GM21619 (cell line): ENCODE data around the gene GABBR1.
A peak's percentile ranks its signal among the peaks of the same experiment; 100 is the strongest.
"Not testable (repeated sequence)": the region's sequence is repeated elsewhere in the genome, so short reads cannot be mapped to it uniquely, and the experiment has no call there.

Source experiments
- ATAC-seq: cut with Tn5 transposase; IDR thresholded peaks from one replicate; pipeline ENCODE4 v1.9.1; 2021; ENCODE audit not compliant: unreplicated experiment

GABBR1 gene

GRCh38 chr6:29632789-29633533 is at the start of gene GABBR1:
Gene GABBR1 (minus strand): TSS chr6:29633183. CDS start chr6:29632385, 798 bp downstream.
- peak; percentile 76 for ATAC-seq

GRCh38 chr6:29681811-29682210 is 48.8 kb upstream of the GABBR1 start:
- ATAC-seq: no peak

- no peak for ATAC-seq
These were observed 47.9 kb upstream of the GABBR1 start, which contains the start of gene ZFP57 for GRCh38 chr6:29680904-29681303. Gene ZFP57 (minus strand): TSS chr6:29681152. CDS start chr6:29677003, 4,149 bp downstream.

- no peak for ATAC-seq
These were observed 47.4 kb upstream of the GABBR1 start for GRCh38 chr6:29680416-29680815.

- ATAC-seq: no peak
These were observed 47.0 kb upstream of the GABBR1 start for GRCh38 chr6:29679962-29680361.

GRCh38 chr6:29678114-29678513 is 45.1 kb upstream of the GABBR1 start:
- no peak for ATAC-seq

- ATAC-seq: no peak
These were observed 44.1 kb upstream of the GABBR1 start for GRCh38 chr6:29676981-29677601.

GRCh38 chr6:29675561-29675960 is 42.6 kb upstream of the GABBR1 start:
- ATAC-seq: no peak

GRCh38 chr6:29674008-29674407 is 41.0 kb upstream of the GABBR1 start:
- ATAC-seq: no peak

GRCh38 chr6:29673161-29673560 is 40.2 kb upstream of the GABBR1 start:
- no peak for ATAC-seq

- not testable (repeated sequence) for ATAC-seq
These were observed 39.1 kb upstream of the GABBR1 start for GRCh38 chr6:29672116-29672515.

GRCh38 chr6:29671026-29671425 is 38.0 kb upstream of the GABBR1 start:
- no peak for ATAC-seq

- ATAC-seq: no peak
These were observed 34.2 kb upstream of the GABBR1 start for GRCh38 chr6:29667158-29667557.

- ATAC-seq: no peak
These were observed 33.8 kb upstream of the GABBR1 start for GRCh38 chr6:29666826-29667130.

- ATAC-seq: no peak
These were observed 33.2 kb upstream of the GABBR1 start for GRCh38 chr6:29665942-29666825.

- no peak for ATAC-seq
These were observed 30.5 kb upstream of the GABBR1 start for GRCh38 chr6:29663300-29664042.

GRCh38 chr6:29661502-29662141 is 28.6 kb upstream of the GABBR1 start:
- not testable (repeated sequence) for ATAC-seq

GRCh38 chr6:29661071-29661470 is 28.1 kb upstream of the GABBR1 start:
- no peak for ATAC-seq

GRCh38 chr6:29656798-29657197 is 23.8 kb upstream of the GABBR1 start, which contains the start of gene MOG:
Gene MOG (plus strand): TSS chr6:29657092. CDS start chr6:29657210, 118 bp downstream.
- ATAC-seq: no peak

GRCh38 chr6:29656157-29656556 is 23.2 kb upstream of the GABBR1 start:
- no peak for ATAC-seq
